ENCODE results near the gene SYT9. TPM values are rescaled to one million over a fixed set of nuclear protein-coding genes. Genes with fewer than 3 reads are reported as not detected.

The SYT9 gene
- total RNA-seq, 4 donors from 2014 or later: 0.13 to 0.47 (median 0.15) TPM; not detected in 1

DNA sequence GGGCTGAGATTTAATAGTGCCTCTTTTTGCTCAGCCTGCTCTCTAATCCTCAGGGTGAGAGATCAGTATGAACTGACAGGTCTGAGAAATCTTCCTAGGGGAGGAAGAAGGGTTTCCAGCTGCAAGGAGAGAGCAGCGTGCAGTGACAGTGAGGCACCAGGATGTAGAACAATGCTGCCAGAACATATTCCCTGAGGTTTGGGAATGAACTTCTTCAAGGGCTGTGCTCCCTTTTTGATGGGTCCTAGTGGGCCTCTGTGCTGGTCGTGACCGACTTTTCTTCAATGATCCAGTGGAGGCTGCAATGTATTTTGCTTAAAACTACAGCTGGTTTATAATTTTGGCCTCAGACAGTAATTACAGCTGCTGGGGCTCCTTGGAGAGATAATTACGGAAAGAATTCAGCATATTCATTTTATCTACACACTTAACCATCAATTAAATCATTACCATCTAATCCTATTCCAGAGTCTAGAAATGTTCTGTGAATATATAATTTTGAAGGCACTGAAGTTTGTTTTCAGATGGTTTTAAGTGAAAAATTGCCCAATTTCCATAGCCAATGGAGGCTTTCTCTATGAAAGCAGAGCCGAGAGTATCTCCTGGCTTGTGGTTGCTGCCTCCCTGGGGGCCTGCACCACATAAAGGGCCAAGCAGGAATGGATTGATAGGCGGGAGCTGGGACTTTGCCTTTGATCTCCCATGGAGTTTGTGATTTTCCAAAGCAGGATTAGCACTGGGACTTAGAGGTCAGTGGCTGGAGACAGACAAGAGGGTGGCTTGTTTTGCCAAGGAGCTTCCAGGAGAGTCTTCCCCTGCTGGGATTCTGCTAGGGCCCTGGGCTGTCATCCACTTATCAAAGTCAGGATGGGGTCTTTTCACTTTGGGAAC lies 192.6 kb downstream of the SYT9 start:
- H3K27ac ChIP-seq: no peak overlapping the region
- H3K36me3 ChIP-seq: no peaks in the 10 kb centered on the region
- H3K27me3 ChIP-seq: peaks cover 4% of the 10 kb centered on the region
- no peak for ATAC-seq
- 41 to 45% methylated on average over 4 to 6 of the region's 6 CpGs for WGBS, 2 donors (ENCODE audit: low coverage in 1 of 2)
- H3K4me1 ChIP-seq: no peaks in the 10 kb centered on the region
- TF ChIP-seq POLR2A (IDR thresholded peaks at IDR 0.05): no peak
- no peak for TF ChIP-seq EP300 (IDR thresholded peaks at IDR 0.05)
- no peak for TF ChIP-seq POLR2AphosphoS5 (IDR thresholded peaks at IDR 0.05)
- TF ChIP-seq, protein P1, sequence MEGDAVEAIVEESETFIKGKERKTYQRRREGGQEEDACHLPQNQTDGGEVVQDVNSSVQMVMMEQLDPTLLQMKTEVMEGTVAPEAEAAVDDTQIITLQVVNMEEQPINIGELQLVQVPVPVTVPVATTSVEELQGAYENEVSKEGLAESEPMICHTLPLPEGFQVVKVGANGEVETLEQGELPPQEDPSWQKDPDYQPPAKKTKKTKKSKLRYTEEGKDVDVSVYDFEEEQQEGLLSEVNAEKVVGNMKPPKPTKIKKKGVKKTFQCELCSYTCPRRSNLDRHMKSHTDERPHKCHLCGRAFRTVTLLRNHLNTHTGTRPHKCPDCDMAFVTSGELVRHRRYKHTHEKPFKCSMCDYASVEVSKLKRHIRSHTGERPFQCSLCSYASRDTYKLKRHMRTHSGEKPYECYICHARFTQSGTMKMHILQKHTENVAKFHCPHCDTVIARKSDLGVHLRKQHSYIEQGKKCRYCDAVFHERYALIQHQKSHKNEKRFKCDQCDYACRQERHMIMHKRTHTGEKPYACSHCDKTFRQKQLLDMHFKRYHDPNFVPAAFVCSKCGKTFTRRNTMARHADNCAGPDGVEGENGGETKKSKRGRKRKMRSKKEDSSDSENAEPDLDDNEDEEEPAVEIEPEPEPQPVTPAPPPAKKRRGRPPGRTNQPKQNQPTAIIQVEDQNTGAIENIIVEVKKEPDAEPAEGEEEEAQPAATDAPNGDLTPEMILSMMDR (IDR thresholded peaks at IDR 0.05): no peak
- no peaks in the 10 kb centered on the region for H3K9me3 ChIP-seq
- no peak overlapping the region for H3K4me3 ChIP-seq

DNA sequence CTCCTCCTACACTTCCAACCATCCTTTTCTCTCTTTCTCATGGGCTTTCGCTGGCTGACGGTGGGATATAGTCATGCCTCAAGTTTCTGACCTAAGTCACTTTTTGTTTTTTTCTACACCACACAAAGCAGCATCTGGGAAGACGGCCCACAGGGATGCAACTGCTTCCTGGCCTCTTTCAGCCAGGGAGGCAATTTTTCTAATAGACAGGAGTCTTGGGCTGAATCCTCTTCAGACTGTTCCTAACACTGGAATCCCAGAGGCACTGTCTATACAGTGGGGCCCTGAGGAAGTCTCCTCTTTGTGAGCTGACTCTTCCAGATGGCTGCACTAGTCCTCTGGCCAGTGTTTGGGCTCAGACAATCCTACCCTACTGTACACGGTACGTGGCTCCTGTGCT lies 193.9 kb downstream of the SYT9 start:
- Histone ChIP-seq H3K9me3 (no peaks in the 10 kb centered on the region), H3K36me3 (no peaks in the 10 kb centered on the region), H3K4me3 (no peak overlapping the region), H3K4me1 (no peaks in the 10 kb centered on the region), H3K27ac (no peak overlapping the region), H3K27me3 (peaks cover 4% of the 10 kb centered on the region)
- WGBS, 2 donors (ENCODE audit: low coverage in 1 of 2): 65 to 100% methylated on average over 1 to 3 of the region's 5 CpGs
- no peak for ATAC-seq
- no peak for TF ChIP-seq POLR2A (IDR thresholded peaks at IDR 0.05)

DNA sequence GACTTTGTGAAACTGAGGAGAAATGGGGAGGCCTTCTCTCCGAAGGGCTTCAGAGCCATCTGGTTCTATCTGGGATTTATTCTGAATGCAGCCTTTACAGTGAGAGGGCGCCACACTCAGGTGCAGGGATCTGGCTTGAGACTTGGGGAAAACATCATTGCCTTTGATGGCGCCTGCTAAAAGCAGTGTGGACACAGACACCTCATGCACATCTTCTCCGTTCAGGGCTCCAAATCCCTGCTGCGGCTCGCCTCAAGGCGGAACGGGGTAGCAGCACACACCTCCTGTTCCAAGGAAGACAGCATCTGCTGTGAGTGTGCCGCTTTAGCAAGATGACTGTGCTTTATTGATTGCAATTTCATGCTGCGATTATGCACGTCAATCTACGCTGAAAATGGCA lies 196.5 kb downstream of the SYT9 start:
- H3K27ac ChIP-seq: no peak overlapping the region
- H3K9me3 ChIP-seq: no peaks in the 10 kb centered on the region
- no peaks in the 10 kb centered on the region for H3K36me3 ChIP-seq
- 91 to 93% methylated on average over 6 to 11 of the region's 12 CpGs for WGBS, 2 donors (ENCODE audit: low coverage in 1 of 2)
- no peaks in the 10 kb centered on the region for H3K4me1 ChIP-seq
- no peak for ATAC-seq
- TF ChIP-seq, protein P1 (IDR thresholded peaks at IDR 0.05): no peak
- TF ChIP-seq EP300 (IDR thresholded peaks at IDR 0.05) (no peak), POLR2AphosphoS5 (IDR thresholded peaks at IDR 0.05) (no peak), POLR2A (IDR thresholded peaks at IDR 0.05) (no peak)
- peaks cover 4% of the 10 kb centered on the region for H3K27me3 ChIP-seq
- no peak overlapping the region for H3K4me3 ChIP-seq

DNA sequence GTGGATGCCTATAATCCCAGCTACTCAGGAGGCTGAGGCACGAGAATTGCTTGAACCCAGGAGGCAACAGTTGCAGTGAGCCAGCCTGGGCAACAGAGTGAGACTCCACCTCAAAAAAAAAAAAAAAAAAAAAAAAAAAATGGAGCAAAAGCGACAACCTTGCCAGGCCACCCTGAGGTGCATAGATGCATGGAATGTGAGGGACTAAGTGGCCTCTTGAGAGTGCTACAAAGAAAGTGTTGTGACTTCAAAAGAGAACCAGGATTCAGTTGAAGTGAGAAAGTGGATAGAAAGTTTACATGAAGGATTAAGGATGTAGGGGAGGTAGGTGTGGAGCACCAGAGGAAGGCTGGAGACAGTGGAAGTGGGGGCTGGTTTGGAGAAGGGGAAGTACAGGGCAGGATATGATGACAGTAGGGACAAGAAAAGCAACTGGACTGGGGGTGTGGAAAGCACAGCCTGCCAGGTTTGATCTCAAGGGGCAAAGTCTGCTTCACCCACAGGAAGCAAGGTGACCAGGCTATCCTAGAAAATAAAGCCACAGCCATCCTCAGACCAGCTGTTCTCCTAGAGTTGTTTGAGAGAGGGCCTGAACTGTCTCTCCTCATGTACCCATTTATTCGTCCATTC lies 197.6 kb downstream of the SYT9 start:
- no peak for TF ChIP-seq EP300 (IDR thresholded peaks at IDR 0.05)
- no peak for TF ChIP-seq POLR2A (IDR thresholded peaks at IDR 0.05)
- TF ChIP-seq, protein P1 (IDR thresholded peaks at IDR 0.05): no peak
- no peak for TF ChIP-seq POLR2AphosphoS5 (IDR thresholded peaks at IDR 0.05)
- Histone ChIP-seq H3K4me1 (no peaks in the 10 kb centered on the region), H3K27me3 (peaks cover 4% of the 10 kb centered on the region), H3K9me3 (no peaks in the 10 kb centered on the region), H3K4me3 (no peak overlapping the region), H3K36me3 (no peaks in the 10 kb centered on the region), H3K27ac (no peak overlapping the region)
- 60 to 100% methylated on average over 1 of the region's 3 CpGs for WGBS, 2 donors (ENCODE audit: low coverage in 1 of 2)
- no peak for ATAC-seq

DNA sequence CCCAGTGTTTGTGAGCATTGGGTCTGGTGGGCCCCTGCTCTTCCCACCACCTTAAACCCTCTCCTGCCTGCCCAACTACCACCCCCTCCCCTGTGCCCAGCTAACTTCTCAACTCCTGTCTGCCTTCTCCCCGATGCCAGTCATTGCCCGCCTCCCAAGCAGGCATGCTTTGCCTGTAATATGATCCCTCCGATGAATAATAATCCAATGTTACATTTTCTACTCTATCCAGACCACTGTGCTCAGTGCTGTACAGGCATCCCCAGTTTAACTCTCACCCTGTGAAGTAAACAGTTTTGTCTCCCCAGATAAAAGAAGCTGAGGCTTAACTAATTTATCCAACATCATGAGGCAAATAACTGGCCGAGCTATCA lies 198.1 kb downstream of the SYT9 start:
- no peak overlapping the region for H3K4me3 ChIP-seq
- H3K27me3 ChIP-seq: peaks cover 4% of the 10 kb centered on the region
- no peaks in the 10 kb centered on the region for H3K4me1 ChIP-seq
- H3K9me3 ChIP-seq: no peaks in the 10 kb centered on the region
- H3K36me3 ChIP-seq: no peaks in the 10 kb centered on the region
- ATAC-seq: no peak
- H3K27ac ChIP-seq: no peak overlapping the region
- 59 to 68% methylated on average over 4 of the region's 4 CpGs for WGBS, 2 donors (ENCODE audit: low coverage in 1 of 2)
- TF ChIP-seq, protein P1 (IDR thresholded peaks at IDR 0.05): no peak
- TF ChIP-seq POLR2AphosphoS5 (IDR thresholded peaks at IDR 0.05): no peak
- no peak for TF ChIP-seq EP300 (IDR thresholded peaks at IDR 0.05)
- TF ChIP-seq POLR2A (IDR thresholded peaks at IDR 0.05): no peak
